HG02571 (cell line): Measurements from ENCODE around the gene SDK1.

Experiments used
- ATAC-seq: cut with Tn5 transposase; IDR thresholded peaks from one replicate; pipeline ENCODE4 v1.9.1; 2021; ENCODE audit warnings: mild to moderate bottlenecking, moderate library complexity; ENCODE audit not compliant: unreplicated experiment

SDK1 gene

DNA sequence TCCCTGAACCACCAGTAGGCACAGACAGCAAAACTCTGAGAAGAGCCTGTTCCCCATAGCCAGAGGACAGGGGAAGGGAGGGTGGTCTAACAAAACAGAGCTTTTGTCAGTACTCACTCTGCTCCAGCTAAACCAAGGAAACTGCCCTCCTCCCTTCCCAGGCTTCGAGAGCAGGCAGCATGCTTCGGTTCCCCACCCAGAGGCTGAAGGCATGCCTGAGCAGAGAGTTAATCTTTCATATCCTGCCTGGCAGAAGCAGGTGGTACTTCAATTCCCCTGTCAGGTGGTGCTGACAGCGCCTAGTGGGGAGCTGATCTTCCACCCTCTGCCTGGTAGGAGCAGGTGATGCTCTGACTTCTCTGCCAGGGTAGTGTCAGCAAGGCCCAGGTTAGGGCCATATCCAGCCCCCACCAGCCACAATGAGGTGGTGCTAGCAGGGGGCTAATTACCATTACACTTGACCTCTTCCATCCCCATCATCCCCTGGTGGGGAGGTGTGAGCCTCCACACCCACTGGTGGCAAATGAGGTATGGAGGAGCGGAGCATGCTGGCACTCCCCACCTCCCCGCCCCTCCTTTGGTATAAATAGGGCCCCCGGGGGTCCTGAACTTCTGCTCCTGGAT, 35.1 kb downstream of the SDK1 start:
- no peak for ATAC-seq

DNA sequence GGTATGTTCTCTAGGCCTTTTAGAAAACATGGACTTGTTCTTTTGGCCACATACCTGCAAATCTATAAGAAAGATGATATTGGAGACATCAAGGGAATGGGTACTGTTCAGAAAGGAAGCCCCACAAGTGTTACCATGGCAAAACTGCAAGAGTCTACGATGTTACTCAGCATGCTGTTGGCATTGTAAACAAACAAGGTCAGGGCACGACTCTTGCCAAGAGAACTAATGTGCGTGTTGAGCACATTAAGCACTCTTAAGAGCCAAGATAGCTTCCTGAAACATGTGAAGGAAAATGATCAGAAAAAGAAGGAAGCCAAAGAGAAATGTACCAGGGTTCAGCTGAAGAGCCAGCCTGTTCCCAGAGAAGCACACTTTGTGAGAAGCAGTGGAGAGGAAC, 37.1 kb downstream of the SDK1 start:
- no peak for ATAC-seq

DNA sequence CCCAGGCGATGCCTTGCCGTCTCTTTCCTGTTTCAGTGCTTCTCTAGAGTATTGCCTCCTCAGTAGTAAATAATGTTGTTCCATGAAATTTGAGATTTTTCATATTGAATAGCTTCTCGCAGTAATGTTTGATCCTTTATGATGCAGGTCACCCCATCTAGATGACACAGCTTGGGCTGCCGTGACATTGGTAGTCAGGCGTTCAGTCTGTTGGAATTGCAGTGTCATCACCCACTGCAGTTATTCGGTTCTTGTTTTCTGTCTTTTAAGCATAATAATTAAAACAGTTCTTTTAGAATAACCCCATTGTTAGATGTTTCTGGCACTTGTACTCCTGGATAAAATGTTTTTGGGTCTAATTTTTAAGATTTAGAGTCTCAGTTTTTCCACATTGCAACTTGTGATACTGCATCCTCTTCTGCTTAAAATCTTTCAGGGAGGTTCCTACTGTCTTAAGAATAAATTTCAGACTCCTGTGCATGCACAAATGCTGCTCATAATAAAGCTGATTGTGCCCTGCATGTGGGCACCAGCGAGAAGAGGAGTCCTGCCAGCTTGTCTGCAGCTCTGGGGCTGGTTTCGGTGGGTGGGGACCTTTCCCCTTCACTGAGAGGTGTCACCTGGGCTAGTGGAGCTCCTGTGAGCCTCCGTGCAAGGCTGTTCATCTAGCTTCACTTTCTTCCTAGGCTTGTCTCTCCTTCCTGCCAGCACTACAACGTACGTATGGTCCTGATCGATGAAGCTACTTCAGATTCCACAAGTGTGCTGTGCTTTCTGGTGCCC, 44.8 kb downstream of the SDK1 start:
- ATAC-seq = no peak

DNA sequence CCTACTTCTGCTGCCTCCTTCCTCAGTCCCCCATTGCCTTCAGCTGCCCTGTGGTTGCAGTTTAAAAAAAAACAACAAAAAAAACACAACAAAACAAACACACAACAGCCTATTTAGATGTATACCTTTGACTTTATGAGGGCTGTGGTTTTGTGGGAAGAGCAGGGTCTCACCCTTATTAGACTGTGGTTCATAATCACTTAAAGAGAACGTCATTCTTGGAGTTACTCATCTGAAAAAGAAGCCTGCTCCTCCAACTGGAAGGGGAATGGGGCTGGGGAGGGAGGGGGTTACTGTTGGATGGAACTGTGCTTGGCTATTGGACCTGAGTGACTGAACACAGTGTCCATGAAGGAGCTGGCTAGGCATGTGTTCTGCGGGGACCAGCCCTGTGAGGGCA, 48.1 kb downstream of the SDK1 start:
- no peak for ATAC-seq

DNA sequence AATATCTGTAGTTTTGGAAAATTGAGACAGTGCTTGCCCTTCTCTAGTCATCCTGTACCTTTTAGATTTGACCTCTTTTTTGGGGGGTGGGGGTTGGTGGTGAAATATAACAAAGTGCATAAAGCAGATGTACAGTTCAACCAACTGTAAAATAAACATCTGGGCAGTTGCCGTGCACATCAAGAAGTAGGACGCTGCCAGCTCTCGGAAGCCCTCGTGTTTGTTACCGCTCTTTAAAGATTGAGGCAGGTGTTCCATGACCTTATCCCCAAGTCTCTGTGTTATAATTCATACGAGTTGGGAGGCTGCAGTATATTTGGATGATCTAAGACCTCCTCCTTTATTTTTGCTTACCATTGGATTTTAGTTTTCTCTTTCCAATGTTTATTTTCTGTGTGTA, 55.1 kb downstream of the SDK1 start:
- no peak for ATAC-seq

DNA sequence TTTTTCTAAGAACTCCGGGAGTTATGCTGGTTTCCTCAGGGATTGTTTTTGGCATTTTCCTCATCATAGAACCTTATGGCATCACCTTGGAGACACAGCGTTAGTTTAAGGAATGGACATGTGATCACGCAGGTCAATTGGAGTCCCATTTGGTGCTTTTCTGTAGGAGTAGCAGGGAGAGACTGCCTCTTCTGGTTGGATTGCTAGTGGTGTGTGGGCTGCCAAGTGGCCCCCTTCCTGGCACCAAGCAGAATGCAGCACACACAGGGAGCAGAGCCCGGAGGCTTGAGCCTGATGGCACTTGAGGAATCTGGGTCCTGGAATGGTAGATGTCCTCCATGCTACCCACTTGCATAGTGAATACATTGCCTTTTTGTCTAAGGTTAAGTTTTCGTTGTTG, 57.9 kb downstream of the SDK1 start:
- no peak for ATAC-seq

DNA sequence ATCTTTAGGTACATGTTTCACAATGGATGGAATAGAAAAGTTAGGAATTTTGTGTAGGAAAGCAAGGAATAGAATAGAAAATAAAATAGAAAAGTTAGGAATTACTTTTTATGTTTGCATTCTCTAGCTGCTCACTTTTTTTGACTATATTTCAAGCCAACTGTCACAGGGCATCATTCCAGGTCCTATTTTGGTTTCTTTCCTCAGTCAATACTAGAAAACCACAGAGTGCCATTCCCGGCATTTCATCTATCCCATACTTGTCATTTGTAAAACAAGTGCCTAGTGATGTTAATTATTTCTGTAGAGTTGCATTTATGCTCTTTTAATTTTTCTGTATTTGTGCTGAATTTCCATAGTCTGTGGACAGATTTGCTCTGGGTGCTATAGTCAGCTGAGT, 66.2 kb downstream of the SDK1 start:
- ATAC-seq = no peak

DNA sequence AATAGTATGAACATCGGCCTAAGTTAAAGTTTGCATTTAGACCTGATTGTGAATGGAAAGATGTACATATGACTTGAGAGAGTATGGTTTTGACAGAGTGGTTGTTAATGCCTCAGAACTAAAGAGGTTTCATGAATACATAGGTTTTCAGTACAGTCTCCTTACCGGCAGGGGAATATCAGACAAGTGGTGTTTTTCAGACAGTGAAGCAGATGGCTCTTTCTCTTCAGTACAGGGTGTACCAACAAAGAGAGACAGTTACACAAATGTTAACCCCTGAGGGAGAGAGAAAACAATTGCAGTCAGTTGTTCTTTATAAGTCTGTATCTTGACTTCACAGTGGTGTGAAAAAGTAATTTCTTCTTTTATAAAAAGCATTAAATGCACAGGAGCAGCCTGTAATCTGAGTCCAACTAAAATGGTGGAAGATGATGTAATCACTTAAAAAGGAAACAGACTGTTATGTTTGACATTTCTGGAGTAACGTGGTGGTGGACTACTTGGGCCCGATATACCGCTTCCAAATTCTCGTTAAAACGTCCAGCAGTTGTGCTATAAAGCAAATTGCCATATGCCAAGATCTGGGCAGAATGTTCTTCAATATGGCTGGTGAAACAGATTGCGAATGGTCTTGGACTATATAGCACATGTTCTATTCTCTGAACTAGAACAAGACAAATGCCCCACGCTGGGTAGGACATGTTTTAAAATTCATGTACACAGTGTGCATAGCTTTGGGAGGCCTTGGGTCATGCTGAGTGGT, 69.2 kb downstream of the SDK1 start:
- ATAC-seq = no peak

DNA sequence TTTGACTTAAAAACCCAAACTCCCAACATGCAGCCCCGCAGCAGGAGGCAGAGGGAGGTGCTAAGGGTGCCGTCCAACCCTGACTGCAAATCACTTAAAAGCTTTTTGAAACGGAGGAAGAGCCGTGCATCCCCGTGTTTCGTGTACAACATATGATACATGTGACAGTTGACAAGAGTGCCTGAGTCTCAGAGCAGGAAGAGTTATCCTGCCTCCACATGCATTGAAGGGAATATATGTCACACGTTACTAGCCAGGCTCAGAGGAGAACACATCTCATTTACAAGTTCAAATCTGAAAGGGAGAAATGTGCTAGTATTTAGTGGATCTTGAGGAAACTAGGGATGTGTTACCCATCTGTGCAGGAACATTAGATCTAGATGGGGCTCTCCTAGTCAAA, 69.9 kb downstream of the SDK1 start:
- no peak for ATAC-seq

DNA sequence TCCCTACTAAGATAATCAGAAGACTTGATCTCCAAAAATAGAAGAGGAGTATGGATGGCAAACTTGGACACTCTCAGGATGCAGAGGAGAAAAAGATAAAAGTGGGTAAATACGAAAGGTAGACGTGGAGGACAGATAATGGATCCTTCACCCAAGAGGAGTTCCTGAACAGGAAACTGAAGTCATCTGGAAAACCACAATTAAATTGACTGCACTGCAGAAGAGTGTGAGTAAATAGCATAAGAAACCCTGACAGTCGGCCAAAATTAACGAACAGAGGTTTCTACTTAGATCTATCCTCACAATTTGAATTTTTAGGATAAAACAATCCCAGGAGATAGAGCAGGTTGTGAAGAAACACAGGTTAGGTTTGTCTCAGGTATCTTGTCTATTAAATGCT, 70.5 kb downstream of the SDK1 start:
- ATAC-seq = no peak

DNA sequence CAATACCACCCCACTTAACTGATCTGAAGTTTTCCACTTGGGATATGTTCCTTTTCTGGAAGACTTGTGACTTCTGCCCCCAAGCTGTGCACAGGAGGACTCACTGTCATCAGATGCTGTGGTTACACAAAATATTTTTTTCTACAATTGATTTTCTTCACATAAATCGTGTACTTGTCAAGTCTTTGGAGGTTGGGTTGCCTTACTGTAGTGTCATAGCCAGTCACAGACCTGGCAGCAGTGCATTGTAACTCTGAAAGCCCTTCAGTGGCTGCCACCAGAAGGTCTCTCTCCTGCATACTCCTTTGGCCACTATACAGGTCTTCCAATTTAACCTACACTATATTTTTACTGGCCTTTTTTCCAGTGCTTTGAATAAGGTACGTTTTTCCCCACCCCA, 73.2 kb downstream of the SDK1 start:
- no peak for ATAC-seq

DNA sequence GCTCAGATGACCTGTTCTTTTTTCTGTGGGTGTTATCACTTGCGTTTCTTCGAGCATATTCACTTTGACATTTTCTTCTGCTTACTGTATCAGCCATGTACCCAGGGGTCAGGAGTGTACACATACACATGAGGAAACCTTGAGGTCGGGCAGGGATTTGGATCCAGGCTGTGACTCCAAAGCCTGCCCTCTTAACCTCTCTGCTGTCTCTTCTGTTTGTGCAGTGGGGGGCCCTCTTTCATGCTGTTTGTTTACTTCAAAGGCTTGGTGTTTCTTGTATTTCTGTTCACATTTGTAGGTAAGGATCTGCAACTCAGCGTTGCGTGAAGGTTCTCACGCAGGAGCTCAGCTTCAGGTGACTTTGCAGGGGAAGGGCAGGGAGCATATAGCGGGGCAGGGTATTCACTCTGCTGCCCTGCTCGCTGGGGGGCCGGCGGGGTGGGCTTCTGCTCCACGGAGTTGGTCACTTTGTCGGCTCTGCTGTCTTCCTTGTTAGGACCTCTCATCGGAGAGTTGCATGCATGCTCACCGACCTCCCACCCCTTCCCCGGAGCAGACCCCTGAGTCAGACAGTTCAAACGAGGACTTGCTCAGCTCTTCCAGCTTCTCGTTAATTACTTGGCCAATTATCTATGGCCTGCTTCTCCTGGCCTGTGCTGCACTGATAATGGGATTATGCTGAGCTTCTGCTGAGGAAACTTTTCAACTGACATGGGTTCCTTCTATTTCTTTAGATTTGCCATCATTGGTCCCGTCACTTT, 77.5 kb downstream of the SDK1 start:
- ATAC-seq = no peak

DNA sequence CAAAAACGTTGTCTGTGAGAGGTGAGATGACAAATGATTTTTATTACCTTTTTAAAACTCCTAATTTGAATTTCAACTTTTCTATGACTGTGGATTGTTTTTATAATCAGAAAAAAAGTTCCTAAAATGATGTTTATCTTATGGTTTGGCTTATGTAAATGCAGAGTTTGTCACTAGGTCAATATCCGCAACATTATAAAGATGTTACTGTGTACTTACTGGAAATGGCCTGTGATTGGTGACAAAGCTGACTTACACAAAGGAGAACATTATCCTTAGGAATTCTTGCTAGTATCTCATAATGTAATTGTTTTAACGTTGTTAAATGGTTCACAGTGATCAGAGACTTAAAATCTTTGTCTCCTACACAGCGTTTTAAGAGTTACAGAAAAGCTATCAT, 79.0 kb downstream of the SDK1 start:
- no peak for ATAC-seq

DNA sequence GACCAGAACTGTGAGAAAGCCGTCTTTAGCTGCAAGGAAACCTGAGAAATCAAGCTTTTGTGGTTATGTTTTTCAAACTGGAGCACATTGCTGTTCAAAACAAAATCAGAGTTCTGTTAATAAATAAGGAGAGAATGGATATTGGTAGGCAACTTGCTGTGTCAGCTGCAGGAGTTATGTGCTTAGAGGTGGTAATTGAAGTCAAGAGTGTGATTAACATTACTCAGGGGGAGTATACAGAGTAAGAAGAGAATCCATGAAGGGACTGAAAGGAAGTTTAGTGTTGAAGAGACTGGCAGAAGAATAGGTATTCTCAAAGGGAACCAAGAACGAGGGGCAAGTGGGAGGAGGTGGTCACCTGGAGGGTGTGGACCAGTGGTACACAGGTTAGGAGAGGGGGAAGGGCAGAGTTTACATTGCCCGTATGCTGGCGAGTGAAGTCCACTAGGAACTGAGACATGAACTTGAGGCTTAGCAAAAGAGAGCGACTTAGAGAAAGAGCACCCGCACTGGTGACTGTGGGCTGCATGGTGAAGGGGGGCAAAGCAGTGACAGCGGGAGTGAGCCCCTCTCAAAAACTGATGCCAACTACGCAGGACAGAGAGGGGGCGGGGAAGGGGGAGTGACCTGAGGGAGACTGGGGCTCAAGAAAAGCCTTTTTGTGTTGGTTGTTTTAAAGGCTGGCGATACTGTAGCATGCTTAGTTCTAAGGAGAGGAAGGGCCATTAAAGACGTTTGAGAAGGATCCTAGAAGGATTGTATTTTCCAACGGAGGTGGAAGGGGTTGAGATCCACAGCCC, 80.0 kb downstream of the SDK1 start:
- no peak for ATAC-seq

DNA sequence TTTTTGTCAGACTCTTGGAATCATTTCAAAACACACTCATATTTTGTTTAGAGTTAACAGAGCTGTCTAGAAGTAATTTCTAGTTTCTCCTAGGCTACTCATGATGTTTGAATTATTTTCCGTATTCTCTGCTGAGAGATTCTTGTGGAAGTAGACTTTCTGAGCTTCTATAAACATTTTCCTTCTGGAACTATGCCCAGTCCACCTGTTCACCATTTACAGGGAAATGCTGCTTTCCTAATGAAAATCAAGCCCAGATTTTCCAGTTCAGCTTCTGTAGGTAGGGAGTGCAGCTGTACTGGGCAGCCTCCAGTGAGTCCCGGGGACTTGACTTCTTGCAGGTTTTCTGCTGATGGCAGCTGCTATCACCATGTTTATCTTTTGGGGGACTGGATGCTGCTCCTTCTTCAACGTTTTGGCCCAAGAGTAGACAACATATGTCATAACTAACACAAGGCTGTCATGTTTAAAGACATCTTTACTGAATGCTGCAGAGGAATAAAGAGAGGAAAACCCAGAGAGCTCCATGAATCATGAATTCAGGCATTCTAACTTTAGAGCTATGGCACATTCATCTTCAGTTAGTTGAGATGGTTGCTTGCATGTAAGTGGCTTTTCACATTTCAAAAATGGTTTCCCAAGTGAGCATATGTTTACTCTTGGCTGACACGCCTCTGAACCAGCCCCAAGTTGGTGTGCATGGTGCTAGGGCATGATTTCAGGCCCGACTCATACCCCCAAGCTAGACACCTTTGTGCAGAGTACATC, 85.6 kb downstream of the SDK1 start:
- no peak for ATAC-seq

DNA sequence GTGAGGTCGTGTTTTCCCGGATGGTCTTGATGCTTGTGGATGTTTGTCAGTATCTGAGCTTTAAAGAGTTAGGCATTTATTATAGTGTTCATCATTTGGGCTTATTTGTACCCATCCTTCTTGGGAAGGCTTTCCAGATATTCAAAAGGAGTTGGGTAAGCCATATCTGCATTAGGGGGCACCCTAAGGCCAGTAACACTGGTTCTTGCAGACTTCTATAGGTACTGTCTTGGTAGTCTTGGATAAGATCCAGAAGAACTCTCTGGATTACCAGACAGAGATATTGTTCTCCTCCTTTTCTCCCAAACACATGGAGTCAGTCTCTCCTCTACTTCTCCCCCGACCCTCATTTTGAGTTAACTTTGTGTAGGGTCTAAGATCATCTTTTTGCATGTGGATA, 92.8 kb downstream of the SDK1 start:
- no peak for ATAC-seq

DNA sequence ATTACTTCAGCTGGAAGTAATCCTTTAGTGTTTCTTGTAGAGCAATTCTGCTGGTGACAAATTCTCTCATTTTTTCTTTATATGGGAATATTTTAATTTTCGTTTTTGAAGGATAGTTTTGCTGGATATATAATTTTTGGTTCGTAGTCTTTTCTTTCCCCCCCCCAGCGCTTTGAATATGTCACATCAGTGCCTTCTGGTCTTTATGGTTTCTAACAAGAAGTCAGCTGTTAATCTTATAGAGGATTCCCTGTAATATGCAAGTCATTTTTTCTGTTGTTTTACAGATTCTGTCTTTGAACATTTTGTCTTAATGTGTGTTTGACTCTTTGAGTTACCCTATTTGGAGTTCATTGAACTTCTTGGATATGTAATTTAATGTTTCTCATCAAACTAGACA, 96.3 kb downstream of the SDK1 start:
- ATAC-seq = no peak

DNA sequence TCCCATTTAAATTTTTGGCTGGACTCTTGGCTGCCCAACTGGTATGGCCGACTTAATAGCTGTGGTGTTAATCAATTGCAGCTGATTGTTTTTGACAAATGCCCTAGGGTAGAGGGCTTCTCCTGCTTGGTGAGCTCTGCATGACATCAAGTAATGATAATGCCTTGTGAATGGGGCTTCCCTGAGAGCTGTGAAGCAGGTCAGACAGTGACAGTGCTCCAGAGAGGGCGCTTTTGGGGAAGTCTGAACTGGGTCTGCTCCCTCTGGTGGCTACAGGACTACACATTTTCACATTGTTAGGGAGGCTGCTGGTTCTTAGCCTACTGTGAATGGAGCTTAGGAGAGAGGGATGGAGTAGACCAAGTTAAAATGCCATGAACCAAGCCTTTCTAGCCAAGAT, 98.8 kb downstream of the SDK1 start:
- ATAC-seq = no peak

DNA sequence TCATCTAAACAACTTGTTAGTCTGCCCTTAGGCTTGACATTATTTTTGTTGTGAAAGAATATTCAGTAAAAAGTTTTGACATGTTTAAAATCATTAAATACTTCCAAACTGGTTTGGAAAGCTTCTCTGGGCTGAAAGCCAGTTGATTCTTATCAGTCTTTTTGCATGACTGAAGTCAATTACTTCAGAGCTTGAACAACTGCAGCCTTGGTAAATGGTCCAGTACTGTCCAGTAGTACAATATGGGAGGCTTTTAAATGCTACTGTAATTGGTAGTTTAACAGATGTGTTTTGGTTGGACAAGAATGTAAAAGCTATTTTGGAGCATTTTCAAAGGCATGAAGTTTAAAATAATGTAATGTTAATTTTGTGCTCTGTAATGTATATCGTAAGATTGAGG, 103.4 kb downstream of the SDK1 start:
- no peak for ATAC-seq
